Activated CD4-positive, CD25-positive, alpha-beta regulatory T cell treated with anti-CD3 and anti-CD28 coated beads, Interleukin-2, amount 50 U/mL, for 16 hours (primary cell): ENCODE measurements around the gene NAT9.

Experiments
- DNase-seq: peaks from one replicate; pipeline ENCODE4 v3.0.0-alpha.2; 2020; ENCODE audit warnings: low read depth, low spot score

Gene NAT9

GRCh38 chr17:74776044-74776962, at the start of gene NAT9:
NAT9 (minus strand) TSS chr17:74776345; CDS start chr17:74775698, 647 bp downstream.
- peak; percentile 99 for DNase-seq

- no peak for DNase-seq
Observed at GRCh38 chr17:74824961-74825627, 48.9 kb upstream of the NAT9 start.

GRCh38 chr17:74822939-74823367, 46.8 kb upstream of the NAT9 start:
- no peak for DNase-seq

GRCh38 chr17:74822335-74822938, 46.3 kb upstream of the NAT9 start:
- no peak for DNase-seq

GRCh38 chr17:74821655-74822334, 45.6 kb upstream of the NAT9 start:
- no peak for DNase-seq

GRCh38 chr17:74819801-74820436, 43.8 kb upstream of the NAT9 start:
- no peak for DNase-seq

GRCh38 chr17:74818291-74818938, 42.3 kb upstream of the NAT9 start:
- no peak for DNase-seq

GRCh38 chr17:74816905-74817620, 40.9 kb upstream of the NAT9 start:
- DNase-seq, result no peak

GRCh38 chr17:74815550-74816370, 39.6 kb upstream of the NAT9 start:
- no peak for DNase-seq

- DNase-seq, result no peak
Observed at GRCh38 chr17:74815067-74815466, 38.9 kb upstream of the NAT9 start.

GRCh38 chr17:74814453-74814852, 38.3 kb upstream of the NAT9 start:
- DNase-seq, result no peak

GRCh38 chr17:74812109-74813009, 36.2 kb upstream of the NAT9 start:
- no peak for DNase-seq

GRCh38 chr17:74810699-74811485, 34.7 kb upstream of the NAT9 start:
- DNase-seq, result no peak

GRCh38 chr17:74808714-74809430, 32.7 kb upstream of the NAT9 start:
- DNase-seq, result no peak

GRCh38 chr17:74807925-74808324, 31.8 kb upstream of the NAT9 start:
- DNase-seq, result no peak

GRCh38 chr17:74807441-74807840, 31.3 kb upstream of the NAT9 start:
- DNase-seq, result no peak

- no peak for DNase-seq
Observed at GRCh38 chr17:74806334-74806733, 30.2 kb upstream of the NAT9 start.
